Activated B cell treated with CpG ODN at 0.5 μM for 24 hours (primary cell): ENCODE results near the gene COL25A1. TPM values are rescaled to one million over a fixed set of nuclear protein-coding genes. Genes with fewer than 3 reads are reported as not detected.

Experiments
- ATAC-seq: fragments of 200-7000 bp; cut with Tn5 transposase; one replicate; pipeline ENCODE4 v1.10.0; 2021; ENCODE audit warnings: low read depth, mild to moderate bottlenecking, moderate library complexity
- CTCF ChIA-PET: fragments of 350-600 bp; sonication (Branson Sonifier 250); formaldehyde crosslinking; loops from one replicate; lab custom pipeline; 2021; ENCODE audit warnings: antibody characterized with exemption; lab: Charles Lee
- POLR2A ChIA-PET: fragments of 350-600 bp; sonication (Branson Sonifier 250); formaldehyde crosslinking; loops from one replicate; lab custom pipeline; 2021; ENCODE audit warnings: antibody characterized with exemption; lab: Charles Lee
- DNase-seq: peaks from one replicate; pipeline ENCODE4 v3.0.0; 2022
- H3K27ac Mint-ChIP-seq: one replicate; pipeline ENCODE4 v1.8.0; 2020; ENCODE audit warnings: mixed read lengths
- H3K27me3 Mint-ChIP-seq: one replicate; pipeline ENCODE4 v1.8.0; 2021; ENCODE audit warnings: mixed read lengths
- H3K36me3 Mint-ChIP-seq: one replicate; pipeline ENCODE4 v1.8.0; 2021; ENCODE audit warnings: low read depth, mixed read lengths
- H3K4me1 Mint-ChIP-seq: one replicate; pipeline ENCODE4 v1.8.0; 2021; ENCODE audit warnings: mixed read lengths
- H3K4me3 Mint-ChIP-seq: one replicate; pipeline ENCODE4 v1.8.0; 2020; ENCODE audit warnings: mild to moderate bottlenecking, mixed read lengths
- H3K9me3 Mint-ChIP-seq: one replicate; pipeline ENCODE4 v1.8.0; 2020; ENCODE audit warnings: mixed read lengths
- intact Hi-C: fragments of 100-400 bp; cut with micrococcal nuclease; formaldehyde crosslinking; loops from one replicate; pipeline ENCODE4 v1.15.1; 2024
- total RNA-seq: library from RNA; stranded (reverse); gene quantifications from 2 replicates; pipeline ENCODE4 v1.2.3, GENCODE V29; 2022
- TF ChIP-seq, protein P1 (sequence below): fragments of 200-600 bp; IDR thresholded peaks from one replicate; pipeline ENCODE4 v1.8.0; 2022; ENCODE audit warnings: antibody characterized with exemption, mild to moderate bottlenecking

COL25A1 gene
- total RNA-seq, 1 donor from 2014 or later: not detected

DNA sequence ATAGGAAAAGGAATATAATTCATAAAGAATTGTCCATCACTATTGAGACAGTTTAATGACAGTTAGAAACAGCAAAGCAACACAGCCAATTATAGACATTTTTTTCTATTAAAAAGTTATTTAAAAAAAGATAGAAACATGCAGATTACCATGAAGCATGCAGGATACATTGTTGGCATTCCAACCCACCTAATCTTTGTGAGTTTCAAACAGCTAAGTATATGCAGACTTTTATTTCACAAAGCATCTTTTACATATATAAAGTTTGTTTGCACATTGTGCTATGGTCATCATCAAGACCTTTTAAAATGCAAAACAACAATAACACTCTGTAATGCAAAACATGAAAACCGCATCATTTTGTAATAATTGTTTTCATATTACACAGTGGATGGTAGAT lies 413.7 kb downstream of the COL25A1 start:
- no peaks in the 10 kb centered on the region for H3K4me1 Mint-ChIP-seq
- H3K36me3 Mint-ChIP-seq: no peaks in the 10 kb centered on the region
- H3K27me3 Mint-ChIP-seq: peaks cover 6% of the 10 kb centered on the region
- TF ChIP-seq, protein P1, sequence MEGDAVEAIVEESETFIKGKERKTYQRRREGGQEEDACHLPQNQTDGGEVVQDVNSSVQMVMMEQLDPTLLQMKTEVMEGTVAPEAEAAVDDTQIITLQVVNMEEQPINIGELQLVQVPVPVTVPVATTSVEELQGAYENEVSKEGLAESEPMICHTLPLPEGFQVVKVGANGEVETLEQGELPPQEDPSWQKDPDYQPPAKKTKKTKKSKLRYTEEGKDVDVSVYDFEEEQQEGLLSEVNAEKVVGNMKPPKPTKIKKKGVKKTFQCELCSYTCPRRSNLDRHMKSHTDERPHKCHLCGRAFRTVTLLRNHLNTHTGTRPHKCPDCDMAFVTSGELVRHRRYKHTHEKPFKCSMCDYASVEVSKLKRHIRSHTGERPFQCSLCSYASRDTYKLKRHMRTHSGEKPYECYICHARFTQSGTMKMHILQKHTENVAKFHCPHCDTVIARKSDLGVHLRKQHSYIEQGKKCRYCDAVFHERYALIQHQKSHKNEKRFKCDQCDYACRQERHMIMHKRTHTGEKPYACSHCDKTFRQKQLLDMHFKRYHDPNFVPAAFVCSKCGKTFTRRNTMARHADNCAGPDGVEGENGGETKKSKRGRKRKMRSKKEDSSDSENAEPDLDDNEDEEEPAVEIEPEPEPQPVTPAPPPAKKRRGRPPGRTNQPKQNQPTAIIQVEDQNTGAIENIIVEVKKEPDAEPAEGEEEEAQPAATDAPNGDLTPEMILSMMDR: no peak
- intact Hi-C loops: no loop called here
- ChIA-PET CTCF (no interaction called here), POLR2A (no interaction called here)
- H3K27ac Mint-ChIP-seq: no peak overlapping the region
- no peak overlapping the region for H3K4me3 Mint-ChIP-seq
- DNase-seq (no peak), ATAC-seq (no peak)
- H3K9me3 Mint-ChIP-seq: no peaks in the 10 kb centered on the region

DNA sequence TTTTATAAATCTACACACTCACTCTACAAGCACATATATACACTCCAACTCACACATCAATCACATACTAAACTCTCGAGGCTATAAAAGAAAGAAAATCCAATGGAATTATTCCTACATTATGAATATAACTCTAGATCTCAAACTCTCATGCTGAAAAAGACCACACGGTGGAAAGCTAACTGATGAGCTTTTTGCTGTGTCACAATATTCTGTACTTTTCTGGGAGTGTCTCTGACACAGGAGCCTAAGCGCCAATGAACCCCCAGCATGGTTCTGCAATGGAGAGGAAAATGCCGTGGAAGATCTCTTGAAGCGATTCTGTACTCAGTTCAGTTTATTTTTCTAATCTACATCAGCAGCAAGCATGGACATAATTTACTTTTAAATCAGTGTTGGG lies 415.4 kb downstream of the COL25A1 start:
- intact Hi-C loops: no loop called here
- Mint-ChIP-seq H3K27me3 (peaks cover 6% of the 10 kb centered on the region), H3K4me1 (no peaks in the 10 kb centered on the region), H3K27ac (no peak overlapping the region), H3K36me3 (no peaks in the 10 kb centered on the region), H3K9me3 (no peaks in the 10 kb centered on the region), H3K4me3 (no peak overlapping the region)
- ATAC-seq (no peak), DNase-seq (no peak)
- POLR2A ChIA-PET: no interaction called here
- TF ChIP-seq, protein P1: no peak
- CTCF ChIA-PET: no interaction called here

DNA sequence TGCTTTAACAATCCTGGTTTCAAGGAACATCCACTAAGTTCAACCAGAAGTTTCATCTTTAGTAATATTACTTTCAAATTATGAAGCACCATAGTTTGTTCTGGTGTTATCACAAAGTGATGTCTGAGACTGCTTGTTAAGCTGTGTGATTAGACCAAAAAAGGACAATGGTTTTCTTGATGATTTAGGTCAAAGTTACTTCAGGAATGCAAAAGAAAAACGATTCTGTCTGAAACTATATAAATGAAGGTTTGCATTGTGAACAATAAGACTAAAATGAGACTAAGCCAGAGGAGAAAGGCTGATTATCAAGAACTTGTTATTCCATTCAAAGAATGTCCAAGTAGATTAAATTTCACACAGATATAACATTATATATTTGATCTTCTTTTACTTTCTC lies 417.2 kb downstream of the COL25A1 start:
- Mint-ChIP-seq H3K27me3 (peaks cover 5% of the 10 kb centered on the region), H3K9me3 (no peaks in the 10 kb centered on the region), H3K27ac (no peak overlapping the region), H3K4me1 (no peaks in the 10 kb centered on the region), H3K4me3 (no peak overlapping the region), H3K36me3 (no peaks in the 10 kb centered on the region)
- ChIA-PET POLR2A (no interaction called here), CTCF (no interaction called here)
- ATAC-seq (no peak), DNase-seq (no peak)
- TF ChIP-seq, protein P1: no peak
- intact Hi-C loops: no loop called here

DNA sequence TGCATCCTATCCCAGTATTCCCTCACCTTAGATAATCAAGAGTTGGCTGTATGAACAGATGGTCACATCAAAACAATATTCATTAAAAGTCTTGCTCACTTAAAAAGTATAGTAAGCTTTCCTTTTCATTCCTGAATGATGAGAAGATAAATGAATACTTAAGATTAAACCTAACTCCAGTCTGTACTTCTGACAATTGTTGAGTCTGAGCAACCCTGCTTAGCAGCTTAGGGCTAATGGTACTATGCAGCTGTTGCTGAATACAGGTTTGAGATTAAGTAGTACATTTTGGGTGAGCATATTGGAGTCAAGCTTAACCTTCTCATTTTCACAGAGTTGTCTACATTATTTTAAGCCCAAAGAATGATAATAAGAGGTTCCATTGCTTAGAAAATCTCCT lies 417.9 kb downstream of the COL25A1 start:
- peaks cover 4% of the 10 kb centered on the region for H3K27me3 Mint-ChIP-seq

DNA sequence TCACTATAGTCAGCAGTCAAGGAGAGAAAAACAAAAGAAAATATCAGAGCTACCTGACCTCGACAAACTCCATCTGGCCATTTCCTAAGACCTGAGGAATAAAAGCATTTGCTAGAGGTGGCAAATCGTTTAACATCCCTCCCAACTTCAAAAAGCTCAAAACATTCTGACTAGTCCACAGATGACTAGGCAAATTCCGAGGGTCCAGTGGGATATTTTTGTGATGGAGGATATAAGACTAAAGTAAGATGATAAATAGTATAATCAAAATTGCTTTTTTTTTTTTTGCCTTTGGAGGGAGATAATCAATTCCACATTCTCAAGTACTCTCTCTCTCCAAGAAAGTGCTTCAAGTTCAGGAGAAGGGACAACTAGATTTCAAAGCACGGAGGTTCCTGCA lies 420.5 kb downstream of the COL25A1 start:
- CTCF ChIA-PET: no interaction called here
- Mint-ChIP-seq H3K36me3 (no peaks in the 10 kb centered on the region), H3K4me3 (no peak overlapping the region), H3K4me1 (no peaks in the 10 kb centered on the region), H3K27ac (no peak overlapping the region), H3K27me3 (peaks cover 4% of the 10 kb centered on the region), H3K9me3 (no peaks in the 10 kb centered on the region)
- no peak for ATAC-seq
- POLR2A ChIA-PET: no interaction called here
- TF ChIP-seq, protein P1: no peak
- intact Hi-C loops: no loop called here
- no peak for DNase-seq

More for the DNA sequence above, 417.9 kb downstream of the COL25A1 start:
- intact Hi-C loops: no loop called here
- ATAC-seq (no peak), DNase-seq (no peak)
- Mint-ChIP-seq H3K9me3 (no peaks in the 10 kb centered on the region), H3K27ac (no peak overlapping the region), H3K36me3 (no peaks in the 10 kb centered on the region), H3K4me3 (no peak overlapping the region), H3K4me1 (no peaks in the 10 kb centered on the region)
- ChIA-PET CTCF (no interaction called here), POLR2A (no interaction called here)
- TF ChIP-seq, protein P1: no peak
